SK-N-SH treated with all-trans-retinoic acid at 6 μM for 48 hours (cell line): ENCODE measurements around the gene IGF2BP1.

Experiments
- ATAC-seq: fragments of 200-7000 bp; cut with Tn5 transposase; 3 replicates; pipeline ENCODE4 v1.9.1; 2020; ENCODE audit warnings: mild to moderate bottlenecking, moderate library complexity
- ARNTL ChIP-seq: fragments of 450-650 bp; formaldehyde crosslinking; IDR thresholded peaks from 2 replicates; pipeline ENCODE4 v1.5.0; 2020; ENCODE audit warnings: low read depth, mild to moderate bottlenecking, moderate library complexity, borderline replicate concordance
- BACH2 ChIP-seq: fragments of 250-450 bp; sonication (Bioruptor Pico); IDR thresholded peaks from 2 replicates; pipeline ENCODE4 v1.9.0; 2021; ENCODE audit warnings: mild to moderate bottlenecking, borderline replicate concordance
- CREB5 ChIP-seq: fragments of 250-450 bp; sonication (Bioruptor Pico); IDR thresholded peaks from 2 replicates; pipeline ENCODE4 v1.5.1; 2020; ENCODE audit warnings: low read depth, mild to moderate bottlenecking, moderate library complexity
- CSDC2 ChIP-seq: fragments of 250-450 bp; sonication (Bioruptor Pico); IDR thresholded peaks from 2 replicates; pipeline ENCODE4 v1.5.0; 2020; ENCODE audit warnings: mild to moderate bottlenecking, moderate library complexity
- CSRNP3 ChIP-seq: fragments of 250-450 bp; sonication (Bioruptor Pico); IDR thresholded peaks from 2 replicates; pipeline ENCODE4 v1.5.1; 2021; ENCODE audit warnings: mild to moderate bottlenecking, moderate library complexity
- ESRRG ChIP-seq: fragments of 250-450 bp; sonication (Bioruptor Pico); IDR thresholded peaks from 2 replicates; pipeline ENCODE4 v1.6.1; 2021; ENCODE audit warnings: mild to moderate bottlenecking
- GLIS3 ChIP-seq: fragments of 250-450 bp; sonication (Bioruptor Pico); IDR thresholded peaks from 2 replicates; pipeline ENCODE4 v1.5.0; 2020; ENCODE audit warnings: mild to moderate bottlenecking, moderate library complexity
- ISL1 ChIP-seq: fragments of 250-450 bp; sonication (Bioruptor Pico); IDR thresholded peaks from 2 replicates; pipeline ENCODE4 v2.1.2; 2022; ENCODE audit warnings: mild to moderate bottlenecking, moderate library complexity
- OSR1 ChIP-seq: fragments of 250-450 bp; sonication (Bioruptor Pico); IDR thresholded peaks from 2 replicates; pipeline ENCODE4 v1.8.0; 2022; ENCODE audit warnings: moderate library complexity, mild to moderate bottlenecking, inconsistent platforms
- PATZ1 ChIP-seq: fragments of 250-450 bp; sonication (Bioruptor Pico); IDR thresholded peaks from 2 replicates; pipeline ENCODE4 v1.8.0; 2020; ENCODE audit warnings: mild to moderate bottlenecking, moderate library complexity, borderline replicate concordance
- PPARA ChIP-seq: fragments of 250-450 bp; sonication (Bioruptor Pico); IDR thresholded peaks from 2 replicates; pipeline ENCODE4 v1.5.0; 2020; ENCODE audit warnings: mild to moderate bottlenecking, borderline replicate concordance
- RARB ChIP-seq: fragments of 250-450 bp; sonication (Bioruptor Pico); IDR thresholded peaks from 2 replicates; pipeline ENCODE4 v1.8.0; 2021; ENCODE audit warnings: mild to moderate bottlenecking, moderate library complexity
- SNAI2 ChIP-seq: fragments of 250-450 bp; sonication (Bioruptor Pico); IDR thresholded peaks from 2 replicates; pipeline ENCODE4 v1.5.0; 2020; ENCODE audit warnings: mild to moderate bottlenecking, moderate library complexity
- TCF4 ChIP-seq: fragments of 250-450 bp; sonication (Bioruptor Pico); IDR thresholded peaks from 2 replicates; pipeline ENCODE4 v1.8.0; 2021; ENCODE audit warnings: mild to moderate bottlenecking, moderate library complexity, borderline replicate concordance
- TOX ChIP-seq: fragments of 250-450 bp; sonication (Bioruptor Pico); IDR thresholded peaks from 2 replicates; pipeline ENCODE4 v1.8.0; 2021; ENCODE audit warnings: mild to moderate bottlenecking, moderate library complexity, borderline replicate concordance
- TSHZ2 ChIP-seq: fragments of 250-450 bp; sonication (Bioruptor Pico); IDR thresholded peaks from 2 replicates; pipeline ENCODE4 v1.5.0; 2020; ENCODE audit warnings: mild to moderate bottlenecking, moderate library complexity
- ZC3H10 ChIP-seq: fragments of 250-450 bp; sonication (Bioruptor Pico); IDR thresholded peaks from 2 replicates; pipeline ENCODE4 v1.5.1; 2021; ENCODE audit warnings: mild to moderate bottlenecking, moderate library complexity
- ZFP3 ChIP-seq: fragments of 250-450 bp; sonication (Bioruptor Pico); IDR thresholded peaks from 2 replicates; pipeline ENCODE4 v1.5.0; 2020; ENCODE audit warnings: mild to moderate bottlenecking, moderate library complexity
- ZFP30 ChIP-seq: fragments of 450-650 bp; formaldehyde crosslinking; IDR thresholded peaks from 2 replicates; pipeline ENCODE4 v1.5.0; 2022; ENCODE audit warnings: mild to moderate bottlenecking, moderate library complexity
- ZNF565 ChIP-seq: fragments of 450-650 bp; formaldehyde crosslinking; conservative IDR thresholded peaks from 2 replicates; pipeline ENCODE4 v1.5.0; 2020; ENCODE audit warnings: low read depth, mild to moderate bottlenecking, moderate library complexity
- ZNF70 ChIP-seq: fragments of 450-650 bp; formaldehyde crosslinking; IDR thresholded peaks from 2 replicates; pipeline ENCODE4 v1.5.0; 2020; ENCODE audit warnings: mild to moderate bottlenecking, moderate library complexity
- ZNF8 ChIP-seq: fragments of 450-650 bp; formaldehyde crosslinking; IDR thresholded peaks from 2 replicates; pipeline ENCODE4 v1.5.0; 2020; ENCODE audit warnings: mild to moderate bottlenecking, moderate library complexity
- TF ChIP-seq, protein P1 (sequence below): fragments of 250-450 bp; sonication (Bioruptor Pico); IDR thresholded peaks from 2 replicates; pipeline ENCODE4 v1.8.0; 2021; ENCODE audit warnings: low read depth, mild to moderate bottlenecking, moderate library complexity, borderline replicate concordance

Gene IGF2BP1

DNA sequence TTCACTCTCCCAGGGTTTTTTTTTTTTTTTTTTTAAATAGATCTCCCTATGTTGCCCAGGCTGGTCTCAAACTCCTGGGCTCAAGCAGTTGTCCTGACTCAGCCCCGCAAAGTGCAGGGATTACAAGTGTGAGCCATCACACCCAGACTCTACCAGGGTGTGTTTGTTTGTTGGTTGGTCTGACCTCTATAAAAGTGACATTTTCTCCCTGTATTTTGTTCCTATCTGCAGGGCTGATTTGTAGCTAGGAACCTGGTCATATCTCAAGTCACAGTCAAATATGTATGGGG, 89.1 kb downstream of the IGF2BP1 start:
- no peak for TF ChIP-seq ISL1
- TF ChIP-seq BACH2 (CRISPR knock-in tag), result no peak
- TF ChIP-seq ZFP3 (CRISPR knock-in tag), result no peak
- TF ChIP-seq RARB (CRISPR knock-in tag), result no peak
- no peak for TF ChIP-seq SNAI2 (CRISPR knock-in tag)
- TF ChIP-seq ZNF565 (CRISPR knock-in tag), result no peak
- no peak for TF ChIP-seq PATZ1 (CRISPR knock-in tag)
- no peak for TF ChIP-seq ARNTL (CRISPR knock-in tag)
- no peak for TF ChIP-seq ZNF8
- TF ChIP-seq CSDC2 (CRISPR knock-in tag), result no peak
- TF ChIP-seq ZNF70 (CRISPR knock-in tag), result no peak
- no peak for TF ChIP-seq PPARA (CRISPR knock-in tag)
- TF ChIP-seq TOX, result no peak
- no peak for TF ChIP-seq ZFP30 (CRISPR knock-in tag)
- no peak for TF ChIP-seq ESRRG
- TF ChIP-seq TCF4 (CRISPR knock-in tag), result no peak
- TF ChIP-seq, protein P1, sequence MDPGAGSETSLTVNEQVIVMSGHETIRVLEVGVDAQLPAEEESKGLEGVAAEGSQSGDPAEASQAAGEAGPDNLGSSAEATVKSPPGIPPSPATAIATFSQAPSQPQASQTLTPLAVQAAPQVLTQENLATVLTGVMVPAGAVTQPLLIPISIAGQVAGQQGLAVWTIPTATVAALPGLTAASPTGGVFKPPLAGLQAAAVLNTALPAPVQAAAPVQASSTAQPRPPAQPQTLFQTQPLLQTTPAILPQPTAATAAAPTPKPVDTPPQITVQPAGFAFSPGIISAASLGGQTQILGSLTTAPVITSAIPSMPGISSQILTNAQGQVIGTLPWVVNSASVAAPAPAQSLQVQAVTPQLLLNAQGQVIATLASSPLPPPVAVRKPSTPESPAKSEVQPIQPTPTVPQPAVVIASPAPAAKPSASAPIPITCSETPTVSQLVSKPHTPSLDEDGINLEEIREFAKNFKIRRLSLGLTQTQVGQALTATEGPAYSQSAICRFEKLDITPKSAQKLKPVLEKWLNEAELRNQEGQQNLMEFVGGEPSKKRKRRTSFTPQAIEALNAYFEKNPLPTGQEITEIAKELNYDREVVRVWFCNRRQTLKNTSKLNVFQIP (CRISPR knock-in tag), result no peak
- TF ChIP-seq ZC3H10 (CRISPR knock-in tag), result no peak
- no peak for TF ChIP-seq OSR1 (CRISPR knock-in tag)
- TF ChIP-seq, all 23 proteins: peak for 0
- ATAC-seq, result no peak

GRCh38 chr17:49086649-49087048, 89.5 kb downstream of the IGF2BP1 start:
- no peak for ATAC-seq
- no peak for TF ChIP-seq ZC3H10 (CRISPR knock-in tag)
- TF ChIP-seq SNAI2 (CRISPR knock-in tag), result no peak
- no peak for TF ChIP-seq GLIS3 (CRISPR knock-in tag)
- no peak for TF ChIP-seq TCF4 (CRISPR knock-in tag)
- TF ChIP-seq ZFP3 (CRISPR knock-in tag), result no peak
- no peak for TF ChIP-seq PPARA (CRISPR knock-in tag)
- TF ChIP-seq TSHZ2 (CRISPR knock-in tag), result no peak
- TF ChIP-seq PATZ1 (CRISPR knock-in tag), result no peak
- no peak for TF ChIP-seq CSRNP3
- TF ChIP-seq OSR1 (CRISPR knock-in tag), result no peak
- TF ChIP-seq RARB (CRISPR knock-in tag), result no peak
- TF ChIP-seq BACH2 (CRISPR knock-in tag), result no peak
- no peak for TF ChIP-seq CREB5
- TF ChIP-seq ARNTL (CRISPR knock-in tag), result no peak
- TF ChIP-seq ISL1, result no peak
- no peak for TF ChIP-seq ZNF565 (CRISPR knock-in tag)
- TF ChIP-seq CSDC2 (CRISPR knock-in tag), result no peak
- TF ChIP-seq ZFP30 (CRISPR knock-in tag), result no peak
- TF ChIP-seq ZNF8, result no peak
- TF ChIP-seq TOX, result no peak
- TF ChIP-seq, all 23 proteins: peak for 0
